Sciatic nerve (tissue), 2 donors: ENCODE results near the gene REN. TPM values are rescaled to one million over a fixed set of nuclear protein-coding genes. Genes with fewer than 3 reads are reported as not detected.

Source experiments
- ATAC-seq: fragments of 200-7000 bp; cut with Tn5 transposase; one replicate; pipeline ENCODE4 v1.9.1; 2020; ENCODE audit warnings: mild to moderate bottlenecking, moderate library complexity
- DNase-seq: peaks from one replicate; pipeline ENCODE4 v3.0.0-alpha.2; 2020; ENCODE audit warnings: low spot score
- intact Hi-C: fragments of 100-400 bp; cut with DNase I; formaldehyde crosslinking; loops from one replicate; pipeline ENCODE4 v1.14.2; 2022
- total RNA-seq: library from RNA; stranded (reverse); fragmentation: NEBNext Ultra II Directional; extraction: Animal tissue kit (Norgen Biotek cat#: 25700); gene quantifications from one replicate; pipeline ENCODE4 v1.2.1, GENCODE V29; 2021
- donor health status: DM: no; HTN: no; CAD: no.
- donor health status: DM: no; HTN: no; CAD: no.

The REN gene
- total RNA-seq, 1 donor from 2014 or later, result not detected

- ATAC-seq (no peak), DNase-seq (no peak)
- intact Hi-C loops, result no loop called here
These were observed 26.6 kb upstream of the REN start for GRCh38 chr1:204192589-204193352.

DNA sequence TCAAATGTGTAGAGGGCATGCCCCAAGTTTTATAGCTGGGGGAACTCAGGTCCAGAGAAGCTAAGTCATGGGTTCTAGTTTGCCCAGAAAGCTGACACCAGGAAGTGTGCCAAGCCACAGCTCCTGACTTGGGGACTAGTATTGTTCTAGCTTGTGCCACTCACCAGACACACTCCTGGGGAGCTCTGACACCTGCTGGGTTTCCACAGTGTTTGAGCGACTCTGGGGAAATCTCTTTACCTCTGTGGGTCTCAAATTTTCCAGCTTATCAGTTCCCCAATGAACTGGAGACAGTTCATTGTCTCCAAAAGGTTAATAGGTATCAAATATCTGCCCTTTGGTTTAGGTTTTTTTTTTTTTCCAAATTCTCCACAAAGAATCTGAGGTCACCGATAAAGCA is 25.9 kb upstream of the REN start:
- ATAC-seq (no peak), DNase-seq (no peak)
- intact Hi-C loops, result no loop called here

DNA sequence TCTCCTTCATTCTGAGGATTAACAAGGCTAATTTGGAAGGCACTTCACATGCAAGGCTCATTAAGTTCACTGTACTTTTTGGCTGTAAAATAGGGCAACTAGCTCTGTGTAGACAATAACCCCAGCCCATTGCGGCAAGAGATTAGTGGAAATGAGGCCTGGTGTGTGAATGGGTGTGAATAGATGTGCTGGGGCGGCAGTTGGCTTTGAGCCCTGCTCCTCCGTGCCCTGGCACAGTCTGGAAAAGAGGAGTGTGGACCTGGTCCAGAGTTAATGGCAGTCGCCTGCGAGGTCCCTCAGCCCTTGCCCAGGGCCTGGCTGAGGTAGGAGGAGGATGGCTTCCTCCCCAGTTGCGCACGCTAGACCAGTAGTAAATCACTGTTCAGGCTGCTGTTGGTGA is 25.3 kb upstream of the REN start:
- DNase-seq, result no peak
- intact Hi-C loops, result no loop called here
- no peak for ATAC-seq

DNA sequence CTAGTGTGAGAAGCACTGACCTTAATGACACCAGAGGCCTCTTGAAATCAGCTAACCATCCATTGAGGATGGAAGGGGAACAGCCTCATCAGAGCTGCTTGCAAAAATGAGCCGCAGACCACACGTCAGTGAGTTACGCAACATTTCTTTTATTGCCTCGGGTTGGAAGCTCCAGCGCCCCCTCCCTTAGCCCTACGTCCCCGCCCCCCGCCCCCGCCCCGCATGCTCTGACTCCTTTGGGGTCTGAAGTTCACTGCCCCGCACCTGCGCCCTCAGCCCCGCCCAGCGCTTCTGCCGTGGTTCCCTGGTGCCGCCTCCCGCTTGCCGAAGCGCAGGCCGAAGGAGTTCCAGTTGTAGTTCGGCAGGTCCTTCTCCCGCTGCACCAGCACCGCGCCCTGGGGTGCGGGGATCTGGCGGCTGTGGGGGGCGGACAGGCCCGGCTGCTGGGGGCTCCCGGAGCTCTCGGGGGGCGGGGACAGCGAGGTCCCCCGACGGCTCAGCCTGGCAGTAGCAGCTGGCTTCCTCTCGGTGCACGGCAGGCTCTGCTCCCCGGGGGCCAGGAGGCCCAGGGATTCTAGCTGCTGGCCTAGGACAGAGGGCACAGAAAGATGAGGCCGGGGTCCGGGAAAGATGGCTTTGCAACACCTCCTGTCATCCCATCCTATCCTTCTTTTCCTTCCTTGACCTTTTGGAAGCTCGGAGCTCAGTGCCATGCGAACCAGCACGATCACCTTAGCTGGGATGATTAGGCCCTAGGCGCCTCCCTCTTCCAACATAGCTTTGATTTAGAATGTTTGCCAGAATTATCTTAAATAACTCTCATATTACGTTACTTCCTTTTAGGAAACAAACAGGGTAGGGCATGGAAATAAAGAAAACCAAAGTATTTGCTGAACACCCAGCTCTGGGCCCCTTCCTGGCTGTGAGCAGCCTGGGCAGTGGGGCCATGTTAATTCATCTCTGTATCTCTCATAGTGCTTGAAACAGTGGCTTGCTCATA is 24.4 kb upstream of the REN start:
- intact Hi-C loops, result no loop called here
- DNase-seq (peak; percentile 65), ATAC-seq (peak; percentile 89)

DNA sequence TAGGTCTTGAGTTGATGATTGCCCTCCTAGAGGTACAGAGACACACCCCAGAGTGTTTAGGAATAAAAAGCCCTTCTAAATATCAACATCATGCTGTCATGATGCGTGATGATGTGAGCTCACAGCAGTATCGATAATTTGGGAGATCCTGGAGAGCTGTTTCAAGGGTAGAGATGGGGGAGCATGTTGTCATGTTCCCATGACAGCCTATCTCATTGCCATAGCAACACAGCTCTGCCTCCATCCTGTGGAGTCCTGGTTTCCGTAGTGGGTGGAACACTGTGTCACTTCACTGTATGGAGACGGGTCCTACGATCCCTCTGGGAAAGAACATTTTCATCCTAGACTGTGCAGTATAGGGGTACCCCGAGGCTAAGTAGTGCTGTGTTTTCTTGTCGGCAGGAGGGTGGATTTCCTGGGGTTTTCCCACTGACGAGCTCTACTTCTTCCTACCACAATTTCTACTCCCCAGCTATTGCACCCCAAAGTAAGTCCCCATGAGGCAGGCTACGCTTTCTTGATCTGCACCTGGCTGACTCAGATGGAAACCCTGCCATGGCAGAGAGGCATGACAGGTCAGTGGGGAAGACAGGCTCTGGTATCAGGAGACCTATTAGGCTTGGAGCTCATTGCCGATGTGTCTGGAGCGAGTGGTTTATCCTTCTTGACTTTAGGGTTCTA is 23.0 kb upstream of the REN start:
- no peak for DNase-seq
- intact Hi-C loops, result no loop called here
- no peak for ATAC-seq

- ATAC-seq (no peak), DNase-seq (no peak)
- intact Hi-C loops, result no loop called here
These were observed 20.5 kb upstream of the REN start for GRCh38 chr1:204186597-204186996.

- intact Hi-C loops, result no loop called here
These were observed 15.0 kb upstream of the REN start for GRCh38 chr1:204181116-204181515.

DNA sequence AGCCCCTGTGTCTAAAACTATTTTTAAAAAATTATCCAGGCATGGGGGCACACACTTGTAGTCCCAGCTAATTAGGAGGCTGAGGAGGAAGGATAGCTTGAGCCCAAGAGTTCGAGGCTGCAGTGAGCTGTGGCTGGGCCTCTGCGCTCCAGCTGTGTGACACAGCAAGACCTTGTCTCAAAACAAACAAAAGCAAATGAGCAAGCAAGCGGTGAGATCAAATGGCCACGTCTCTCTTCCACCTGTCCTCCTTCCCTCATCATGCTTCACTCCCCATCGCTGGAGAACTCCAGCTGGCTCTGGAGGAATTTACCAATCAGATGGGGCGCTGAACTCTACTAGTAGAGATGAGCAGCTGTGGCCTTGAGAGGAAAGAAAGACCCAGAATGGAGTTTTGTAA is 14.0 kb upstream of the REN start:
- intact Hi-C loops, result no loop called here
- DNase-seq (no peak), ATAC-seq (no peak)

More at GRCh38 chr1:204181116-204181515, 15.0 kb upstream of the REN start:
- DNase-seq (no peak), ATAC-seq (no peak)

GRCh38 chr1:204178487-204179281 is 12.5 kb upstream of the REN start:
- ATAC-seq, result no peak
- intact Hi-C loops, result no loop called here
- no peak for DNase-seq

GRCh38 chr1:204177133-204177532 is 11.0 kb upstream of the REN start:
- intact Hi-C loops, result no loop called here
- ATAC-seq (no peak), DNase-seq (no peak)

DNA sequence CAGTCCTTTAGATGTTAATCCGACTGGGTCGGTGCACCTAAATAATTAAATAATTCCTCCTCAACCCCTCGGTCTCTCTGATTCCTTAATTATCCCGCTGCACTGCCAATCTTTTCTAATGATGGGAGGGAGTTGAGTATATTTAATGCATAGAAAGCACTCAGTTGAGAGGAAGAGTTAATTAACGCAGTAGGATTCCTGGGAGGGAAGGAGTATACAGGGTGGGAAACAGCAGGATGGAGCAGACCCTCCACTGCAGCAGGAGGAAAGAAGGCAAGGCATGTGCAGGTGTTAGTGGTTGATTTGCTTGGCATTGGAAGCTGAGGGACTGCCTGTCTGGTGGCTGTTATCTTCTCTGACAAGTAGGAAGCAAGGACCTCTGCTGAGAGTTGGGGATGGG is 9.9 kb upstream of the REN start:
- DNase-seq (no peak), ATAC-seq (no peak)
- intact Hi-C loops, result no loop called here

- intact Hi-C loops, result no loop called here
- no peak for ATAC-seq
- no peak for DNase-seq
These were observed 8.8 kb upstream of the REN start for GRCh38 chr1:204174958-204175357.

DNA sequence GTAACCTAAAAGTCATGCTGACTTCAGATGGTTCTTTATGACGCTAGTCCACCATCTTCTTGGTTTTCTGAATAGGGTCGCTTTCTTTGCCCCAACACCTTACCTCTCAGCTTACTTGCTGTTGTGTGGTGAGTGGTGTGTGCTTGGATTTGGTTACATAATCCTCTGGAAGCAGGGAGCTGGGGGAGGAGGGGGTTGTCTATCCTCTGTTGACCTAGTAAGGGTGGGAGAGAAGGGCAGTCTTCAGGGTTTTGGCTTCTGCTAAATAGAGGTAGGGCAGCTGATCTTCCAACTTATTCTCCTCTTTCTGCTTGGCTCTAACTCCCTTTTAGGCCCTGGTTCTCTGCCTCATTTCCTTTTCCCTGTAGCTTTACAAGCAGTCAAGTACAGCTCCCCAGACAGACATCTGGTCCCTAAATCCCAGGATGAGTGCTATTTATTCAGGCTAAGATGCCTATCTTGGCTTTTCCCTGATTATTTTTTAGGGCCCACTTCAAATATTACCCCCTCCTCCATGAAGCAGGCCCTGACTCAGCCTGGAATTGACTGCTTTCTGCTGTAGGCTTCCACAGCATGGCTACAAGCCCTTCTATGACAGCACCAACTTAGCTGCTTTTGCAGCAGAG is 6.4 kb upstream of the REN start:
- no peak for ATAC-seq
- DNase-seq, result no peak
- intact Hi-C loops, result no loop called here

DNA sequence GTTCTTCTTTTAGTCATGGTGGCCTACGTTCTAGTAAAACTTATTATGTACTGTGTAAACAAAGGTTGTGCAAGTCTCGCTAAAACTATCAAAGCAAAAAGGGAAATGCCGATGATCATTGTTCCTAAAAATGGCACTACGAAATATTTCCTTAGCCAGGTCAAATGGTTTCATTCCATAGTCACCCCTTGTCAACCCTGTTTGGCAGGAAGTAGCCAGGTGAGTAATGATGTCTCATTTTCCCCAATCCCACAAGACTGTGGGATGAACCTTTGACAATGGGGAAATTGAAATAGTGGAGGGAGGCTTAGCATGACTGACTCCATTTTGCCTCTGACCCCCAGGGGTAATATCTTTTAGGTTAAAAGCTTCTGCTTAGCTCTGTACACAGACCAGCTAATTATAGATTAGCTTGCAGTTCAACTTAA is 5.6 kb upstream of the REN start:
- no peak for ATAC-seq
- no peak for DNase-seq
- intact Hi-C loops, result no loop called here

DNA sequence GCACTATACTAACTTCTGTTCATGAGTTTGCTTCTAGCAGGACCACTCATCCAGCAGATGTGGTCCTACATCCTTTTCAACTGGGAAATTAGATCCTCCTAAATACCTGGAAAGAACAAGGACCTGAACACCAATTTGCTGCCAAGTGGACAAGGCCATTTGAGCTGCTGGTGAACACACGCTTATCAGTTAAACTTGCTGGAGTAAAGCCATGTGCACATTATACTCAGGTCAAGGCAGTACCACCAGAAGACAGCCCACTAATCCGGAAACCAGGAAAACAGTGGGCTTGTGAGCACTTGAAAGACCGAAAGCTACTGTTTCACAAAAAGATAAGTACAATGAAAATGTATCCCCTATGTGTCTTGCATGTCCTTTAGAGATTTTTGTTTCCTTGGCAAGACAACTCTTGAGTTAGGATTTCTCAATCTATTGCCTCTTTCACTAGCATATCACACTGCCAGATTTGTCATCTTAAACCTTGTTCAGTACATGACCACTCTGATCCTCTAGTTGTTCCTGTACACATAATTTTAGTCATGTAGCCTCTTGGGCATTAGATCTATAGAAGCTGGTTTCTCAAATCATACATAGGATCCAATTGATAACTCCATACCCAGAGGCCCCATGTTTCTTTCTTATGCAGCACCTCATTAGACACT is 4.5 kb upstream of the REN start:
- ATAC-seq, result no peak
- no peak for DNase-seq
- intact Hi-C loops, result no loop called here

DNA sequence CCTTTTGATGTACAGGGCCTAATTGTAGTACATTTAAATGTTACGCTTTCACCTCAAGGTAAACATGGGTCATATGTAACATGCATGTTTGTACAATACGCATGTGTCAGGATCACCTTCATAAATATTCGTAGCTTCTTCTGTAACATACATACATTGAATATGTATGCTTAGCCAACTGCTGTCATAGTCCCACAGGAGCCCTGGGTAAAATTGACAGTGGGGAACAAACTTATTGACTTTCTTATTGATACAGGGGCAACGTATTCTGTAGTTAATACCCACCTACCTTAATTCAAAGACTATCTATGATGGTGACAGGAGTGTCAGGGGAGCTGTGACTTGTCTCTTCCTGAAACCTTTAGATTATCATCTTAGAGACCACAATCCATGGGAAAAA is 3.7 kb upstream of the REN start:
- DNase-seq (no peak), ATAC-seq (no peak)
- intact Hi-C loops, result no loop called here

GRCh38 chr1:204167730-204168129 is 1.6 kb upstream of the REN start:
- intact Hi-C loops, result no loop called here
- ATAC-seq (no peak), DNase-seq (no peak)
